ENCODE data around the gene PTPN13. TPM values are rescaled to one million over a fixed set of nuclear protein-coding genes. Genes with fewer than 3 reads are reported as not detected.

The PTPN13 gene
- total RNA-seq, 2 donors from 2014 or later: 130 to 238 TPM

DNA sequence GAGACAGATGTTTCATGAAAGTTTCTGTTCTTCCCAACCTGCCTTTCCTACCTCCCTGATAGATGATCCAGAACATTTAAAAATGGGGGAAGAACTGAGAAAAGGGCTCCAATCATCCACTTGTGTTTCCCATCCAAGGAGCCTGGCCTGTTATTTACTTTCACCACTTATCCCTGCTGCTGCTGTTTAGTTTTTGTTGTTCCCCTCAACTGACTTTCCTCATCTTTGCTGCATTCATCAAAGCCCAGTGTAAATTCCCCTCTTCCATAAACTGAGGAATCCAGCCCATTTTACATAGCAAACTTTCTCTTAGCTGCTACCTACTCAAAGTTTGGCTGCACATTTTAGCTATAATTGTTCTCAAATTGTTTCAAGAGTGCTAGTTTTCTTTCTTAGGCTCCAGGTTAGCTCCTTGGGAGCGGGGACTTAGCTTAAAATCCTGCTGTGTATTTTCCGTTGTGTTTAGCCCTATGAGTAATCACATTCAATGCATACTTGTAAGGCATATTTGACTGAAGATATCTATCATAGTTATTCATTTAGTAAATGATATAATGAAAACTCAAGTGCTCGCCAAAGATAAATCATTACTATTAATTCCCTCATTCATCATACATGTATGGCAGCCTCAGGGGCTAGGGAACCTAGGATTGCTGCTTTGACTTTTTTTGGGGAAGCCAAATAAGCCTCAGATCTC lies 1.4 kb upstream of the PTPN13 start:
- Mint-ChIP-seq H3K27ac (peak overlapping the region; percentile 95), H3K36me3 (ENCODE audit: low read depth) (peaks cover 2% of the 10 kb centered on the region), H3K4me1 (peaks cover 34% of the 10 kb centered on the region), H3K9me3 (no peaks in the 10 kb centered on the region), H3K27me3 (ENCODE audit: insufficient read depth) (peaks cover 11% of the 10 kb centered on the region), H3K4me3 (peak overlapping the region; percentile 98)
- H3K27ac ChIP-seq (ENCODE audit: low read depth, low read length): peak overlapping the region; percentile 96
- TF ChIP-seq, protein P1, sequence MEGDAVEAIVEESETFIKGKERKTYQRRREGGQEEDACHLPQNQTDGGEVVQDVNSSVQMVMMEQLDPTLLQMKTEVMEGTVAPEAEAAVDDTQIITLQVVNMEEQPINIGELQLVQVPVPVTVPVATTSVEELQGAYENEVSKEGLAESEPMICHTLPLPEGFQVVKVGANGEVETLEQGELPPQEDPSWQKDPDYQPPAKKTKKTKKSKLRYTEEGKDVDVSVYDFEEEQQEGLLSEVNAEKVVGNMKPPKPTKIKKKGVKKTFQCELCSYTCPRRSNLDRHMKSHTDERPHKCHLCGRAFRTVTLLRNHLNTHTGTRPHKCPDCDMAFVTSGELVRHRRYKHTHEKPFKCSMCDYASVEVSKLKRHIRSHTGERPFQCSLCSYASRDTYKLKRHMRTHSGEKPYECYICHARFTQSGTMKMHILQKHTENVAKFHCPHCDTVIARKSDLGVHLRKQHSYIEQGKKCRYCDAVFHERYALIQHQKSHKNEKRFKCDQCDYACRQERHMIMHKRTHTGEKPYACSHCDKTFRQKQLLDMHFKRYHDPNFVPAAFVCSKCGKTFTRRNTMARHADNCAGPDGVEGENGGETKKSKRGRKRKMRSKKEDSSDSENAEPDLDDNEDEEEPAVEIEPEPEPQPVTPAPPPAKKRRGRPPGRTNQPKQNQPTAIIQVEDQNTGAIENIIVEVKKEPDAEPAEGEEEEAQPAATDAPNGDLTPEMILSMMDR (conservative IDR thresholded peaks at IDR 0.05): no peak
- WGBS, 2 experiments (ENCODE audit: insufficient coverage in 1 of 2, insufficient read length in 1 of 2): 53% methylated on average over 3 of the region's 3 CpGs; no CpG with 5 or more reads in 1 of the 2 experiments
- no peaks in the 10 kb centered on the region for H3K27me3 ChIP-seq (ENCODE audit: control insufficient read depth, insufficient read depth, low read length, poor library complexity, severe bottlenecking)
- H3K9ac ChIP-seq (ENCODE audit: extremely low read depth, low read length, poor library complexity, severe bottlenecking): peak overlapping the region; percentile 72
- H3K9me3 ChIP-seq (ENCODE audit: control insufficient read depth, low read length): no peaks in the 10 kb centered on the region
- H3K36me3 ChIP-seq (ENCODE audit: control insufficient read depth, insufficient read depth, low read length): no peaks in the 10 kb centered on the region
- no peak for DNase-seq
- peak overlapping the region; percentile 96 for H3K4me3 ChIP-seq (ENCODE audit: low read length)
- H3K4me1 ChIP-seq (ENCODE audit: control insufficient read depth, insufficient read depth, low read length): peaks cover 8% of the 10 kb centered on the region

DNA sequence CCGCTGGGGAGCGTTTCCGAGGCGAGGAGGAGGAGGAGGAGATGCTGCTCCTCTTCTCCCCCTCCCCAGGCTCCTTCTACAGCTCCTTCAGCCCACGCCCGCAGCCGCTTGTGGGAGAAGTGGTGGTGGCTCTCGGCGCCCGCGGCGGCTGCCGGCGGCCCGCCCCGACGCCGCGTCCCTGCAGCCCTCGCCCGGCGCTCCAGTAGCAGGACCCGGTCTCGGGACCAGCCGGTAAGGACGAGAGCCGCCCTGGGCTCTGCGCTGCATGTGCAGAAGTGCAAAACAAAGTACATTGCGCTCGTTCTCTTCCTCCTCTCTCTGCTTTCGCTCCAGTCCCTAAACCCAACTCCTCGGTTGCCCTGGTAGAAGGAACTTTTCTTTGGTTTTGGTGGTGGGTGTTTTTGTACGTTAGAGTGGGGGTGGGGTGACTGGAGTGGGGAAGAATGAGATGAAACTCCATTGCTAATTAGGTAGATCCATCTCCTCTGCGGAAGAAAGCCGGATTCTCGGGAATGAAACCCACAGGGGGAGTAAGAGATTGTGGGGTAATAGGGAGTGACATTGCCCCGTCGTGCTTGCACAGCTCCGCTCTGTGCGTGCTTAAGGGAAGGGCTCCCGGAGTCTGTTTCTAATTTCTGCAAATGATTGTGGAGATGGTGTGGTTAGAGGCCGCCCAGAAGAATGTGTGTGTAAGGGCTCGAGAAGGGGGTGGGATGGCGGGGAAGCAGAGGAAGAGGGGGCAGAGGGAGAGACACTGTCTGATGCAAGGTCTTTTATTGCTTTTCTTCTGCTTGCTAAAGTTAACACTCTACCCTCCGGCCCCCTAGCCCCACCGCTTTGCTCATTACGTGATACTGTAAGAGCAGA lies 677 bp downstream of the PTPN13 start:
- Mint-ChIP-seq H3K9me3 (no peaks in the 10 kb centered on the region), H3K36me3 (ENCODE audit: low read depth) (peaks cover 2% of the 10 kb centered on the region), H3K27ac (peak overlapping the region; percentile 95), H3K4me3 (peak overlapping the region; percentile 98), H3K27me3 (ENCODE audit: insufficient read depth) (peaks cover under 1% of the 10 kb centered on the region), H3K4me1 (peaks cover 33% of the 10 kb centered on the region)
- H3K9ac ChIP-seq (ENCODE audit: extremely low read depth, low read length, poor library complexity, severe bottlenecking): peak overlapping the region; percentile 81
- no peaks in the 10 kb centered on the region for H3K36me3 ChIP-seq (ENCODE audit: control insufficient read depth, insufficient read depth, low read length)
- peak; percentile 72 for DNase-seq
- TF ChIP-seq, protein P1 (conservative IDR thresholded peaks at IDR 0.05): peak; percentile 48
- H3K9me3 ChIP-seq (ENCODE audit: control insufficient read depth, low read length): no peaks in the 10 kb centered on the region
- H3K27ac ChIP-seq (ENCODE audit: low read depth, low read length): peak overlapping the region; percentile 90
- H3K4me1 ChIP-seq (ENCODE audit: control insufficient read depth, insufficient read depth, low read length): peaks cover 10% of the 10 kb centered on the region
- no peaks in the 10 kb centered on the region for H3K27me3 ChIP-seq (ENCODE audit: control insufficient read depth, insufficient read depth, low read length, poor library complexity, severe bottlenecking)
- WGBS, 2 experiments (ENCODE audit: insufficient coverage in 1 of 2, insufficient read length in 1 of 2): 0% methylated on average over 6 to 44 of the region's 47 CpGs
- peak overlapping the region; percentile 96 for H3K4me3 ChIP-seq (ENCODE audit: low read length)

DNA sequence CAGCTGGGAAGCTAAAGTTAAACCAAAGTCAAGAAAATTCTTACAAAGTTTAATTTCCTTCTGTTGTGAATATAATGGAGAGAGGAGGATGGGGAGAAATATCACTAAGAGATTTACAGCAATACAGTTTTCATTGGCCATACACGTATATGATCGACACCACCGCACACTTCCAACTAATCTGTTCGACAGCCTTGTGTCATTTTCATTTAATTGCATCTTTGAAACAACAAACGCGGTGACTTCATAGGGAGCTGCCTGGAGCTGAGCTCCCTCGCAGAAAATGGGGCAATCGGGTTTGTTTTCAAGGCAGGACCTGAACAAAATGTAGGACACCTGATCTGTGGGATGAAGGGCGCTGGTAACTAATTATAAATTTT lies 1.3 kb downstream of the PTPN13 start:
- Histone ChIP-seq H3K9me3 (ENCODE audit: control insufficient read depth, low read length) (no peaks in the 10 kb centered on the region), H3K4me1 (ENCODE audit: control insufficient read depth, insufficient read depth, low read length) (peaks cover 13% of the 10 kb centered on the region), H3K27me3 (ENCODE audit: control insufficient read depth, insufficient read depth, low read length, poor library complexity, severe bottlenecking) (no peaks in the 10 kb centered on the region), H3K4me3 (ENCODE audit: low read length) (peak overlapping the region; percentile 96), H3K9ac (ENCODE audit: extremely low read depth, low read length, poor library complexity, severe bottlenecking) (peak overlapping the region; percentile 81), H3K36me3 (ENCODE audit: control insufficient read depth, insufficient read depth, low read length) (no peaks in the 10 kb centered on the region), H3K27ac (ENCODE audit: low read depth, low read length) (peak overlapping the region; percentile 90)
- Mint-ChIP-seq H3K36me3 (ENCODE audit: low read depth) (peaks cover 2% of the 10 kb centered on the region), H3K9me3 (no peaks in the 10 kb centered on the region), H3K4me3 (peak overlapping the region; percentile 98), H3K4me1 (peaks cover 35% of the 10 kb centered on the region), H3K27me3 (ENCODE audit: insufficient read depth) (no peaks in the 10 kb centered on the region), H3K27ac (peak overlapping the region; percentile 95)
- TF ChIP-seq, protein P1 (conservative IDR thresholded peaks at IDR 0.05): no peak
- DNase-seq: no peak
- WGBS, 2 experiments (ENCODE audit: insufficient coverage in 1 of 2, insufficient read length in 1 of 2): 0 to 3% methylated on average over 5 to 8 of the region's 9 CpGs
